ENCODE measurements around the gene GGT5.
"Not testable (repeated sequence)": the region's sequence is repeated elsewhere in the genome, so short reads cannot be mapped to it uniquely, and the experiment has no call there.

The GGT5 gene

GRCh38 chr22:24214467-24215285 lies 30.2 kb downstream of the GGT5 start:
- no peak overlapping the region for H3K4me2 ChIP-seq (ENCODE audit: low read depth, low read length)
- no peaks in the 10 kb centered on the region for H4K20me1 ChIP-seq (ENCODE audit: insufficient read depth, low read length)
- no peaks in the 10 kb centered on the region for H3K27me3 ChIP-seq (replicated peaks; ENCODE audit: insufficient read depth, low read length)
- H3K79me2 ChIP-seq (ENCODE audit: low read length), result no peaks in the 10 kb centered on the region
- H3K36me3 ChIP-seq (replicated peaks; ENCODE audit: insufficient read depth, low read length), result no peaks in the 10 kb centered on the region
- no peak overlapping the region for H3K4me3 ChIP-seq (ENCODE audit: low read length)
- H2AFZ ChIP-seq (ENCODE audit: low read length), result no peak overlapping the region
- no peak overlapping the region for H3K9ac ChIP-seq (ENCODE audit: low read length)
- no peak overlapping the region for H3K27ac ChIP-seq (ENCODE audit: low read length)
- no peaks in the 10 kb centered on the region for H3K4me1 ChIP-seq (ENCODE audit: low read length)
- H3F3A ChIP-seq (ENCODE audit: insufficient read depth, low read length), result no peaks in the 10 kb centered on the region
- DNase-seq, result no peak
- H3K9me2 ChIP-seq (replicated peaks; ENCODE audit: insufficient read depth, low read length), result no peaks in the 10 kb centered on the region
- no peak for TF ChIP-seq EZH2phosphoT487 (IDR thresholded peaks at IDR 0.05; ENCODE audit: low read length)
- H3K9me3 ChIP-seq (replicated peaks; ENCODE audit: insufficient read depth, low read length), result no peaks in the 10 kb centered on the region

GRCh38 chr22:24213111-24213510 lies 31.8 kb downstream of the GGT5 start:
- H3K9me3 ChIP-seq (replicated peaks; ENCODE audit: insufficient read depth, low read length); H3K79me2 ChIP-seq (ENCODE audit: low read length); H2AFZ ChIP-seq (ENCODE audit: low read length); H3K4me3 ChIP-seq (ENCODE audit: low read length); H4K20me1 ChIP-seq (ENCODE audit: insufficient read depth, low read length); DNase-seq; H3K4me2 ChIP-seq (ENCODE audit: low read depth, low read length); H3K4me1 ChIP-seq (ENCODE audit: low read length); H3K9ac ChIP-seq (ENCODE audit: low read length); H3K9me2 ChIP-seq (replicated peaks; ENCODE audit: insufficient read depth, low read length); H3K36me3 ChIP-seq (replicated peaks; ENCODE audit: insufficient read depth, low read length); H3F3A ChIP-seq (ENCODE audit: insufficient read depth, low read length); H3K27me3 ChIP-seq (replicated peaks; ENCODE audit: insufficient read depth, low read length); H3K27ac ChIP-seq (ENCODE audit: low read length): not testable (repeated sequence)

- H3K9ac ChIP-seq (ENCODE audit: low read length); H3K79me2 ChIP-seq (ENCODE audit: low read length); H3K27ac ChIP-seq (ENCODE audit: low read length); H3K9me3 ChIP-seq (replicated peaks; ENCODE audit: insufficient read depth, low read length); H3F3A ChIP-seq (ENCODE audit: insufficient read depth, low read length); H2AFZ ChIP-seq (ENCODE audit: low read length); H4K20me1 ChIP-seq (ENCODE audit: insufficient read depth, low read length); H3K27me3 ChIP-seq (replicated peaks; ENCODE audit: insufficient read depth, low read length); H3K36me3 ChIP-seq (replicated peaks; ENCODE audit: insufficient read depth, low read length); DNase-seq; H3K4me1 ChIP-seq (ENCODE audit: low read length); H3K4me2 ChIP-seq (ENCODE audit: low read depth, low read length); H3K9me2 ChIP-seq (replicated peaks; ENCODE audit: insufficient read depth, low read length); H3K4me3 ChIP-seq (ENCODE audit: low read length): not testable (repeated sequence)
Measured at GRCh38 chr22:24211716-24212115, 33.2 kb downstream of the GGT5 start.

GRCh38 chr22:24210409-24210808 lies 34.5 kb downstream of the GGT5 start:
- H3K27ac ChIP-seq (ENCODE audit: low read length); H3K9ac ChIP-seq (ENCODE audit: low read length); H3K4me3 ChIP-seq (ENCODE audit: low read length); H3F3A ChIP-seq (ENCODE audit: insufficient read depth, low read length); H3K27me3 ChIP-seq (replicated peaks; ENCODE audit: insufficient read depth, low read length); H3K9me3 ChIP-seq (replicated peaks; ENCODE audit: insufficient read depth, low read length); H2AFZ ChIP-seq (ENCODE audit: low read length); H3K79me2 ChIP-seq (ENCODE audit: low read length); DNase-seq; H4K20me1 ChIP-seq (ENCODE audit: insufficient read depth, low read length); H3K4me2 ChIP-seq (ENCODE audit: low read depth, low read length); H3K9me2 ChIP-seq (replicated peaks; ENCODE audit: insufficient read depth, low read length); H3K36me3 ChIP-seq (replicated peaks; ENCODE audit: insufficient read depth, low read length): not testable (repeated sequence)
- peaks cover 16% of the 10 kb centered on the region for H3K4me1 ChIP-seq (ENCODE audit: low read length)

- no peaks in the 10 kb centered on the region for H3K79me2 ChIP-seq (ENCODE audit: low read length)
- no peak overlapping the region for H2AFZ ChIP-seq (ENCODE audit: low read length)
- H3K36me3 ChIP-seq (replicated peaks; ENCODE audit: insufficient read depth, low read length), result no peaks in the 10 kb centered on the region
- no peak overlapping the region for H3K9ac ChIP-seq (ENCODE audit: low read length)
- no peaks in the 10 kb centered on the region for H3K27me3 ChIP-seq (replicated peaks; ENCODE audit: insufficient read depth, low read length)
- no peak overlapping the region for H3K4me3 ChIP-seq (ENCODE audit: low read length)
- peaks cover 22% of the 10 kb centered on the region for H3K4me1 ChIP-seq (ENCODE audit: low read length)
- no peak overlapping the region for H3K4me2 ChIP-seq (ENCODE audit: low read depth, low read length)
- no peaks in the 10 kb centered on the region for H4K20me1 ChIP-seq (ENCODE audit: insufficient read depth, low read length)
- H3K9me2 ChIP-seq (replicated peaks; ENCODE audit: insufficient read depth, low read length), result no peaks in the 10 kb centered on the region
- DNase-seq, result no peak
- peaks cover 13% of the 10 kb centered on the region for H3F3A ChIP-seq (ENCODE audit: insufficient read depth, low read length)
- H3K27ac ChIP-seq (ENCODE audit: low read length), result no peak overlapping the region
- no peaks in the 10 kb centered on the region for H3K9me3 ChIP-seq (replicated peaks; ENCODE audit: insufficient read depth, low read length)
- TF ChIP-seq EZH2 (optimal IDR thresholded peaks at IDR 0.05; ENCODE audit: low read depth, low read length), result no peak
- no peak for TF ChIP-seq CTCF (IDR thresholded peaks at IDR 0.05; ENCODE audit: low read length)
- no peak for TF ChIP-seq EZH2phosphoT487 (IDR thresholded peaks at IDR 0.05; ENCODE audit: low read length)
Measured at GRCh38 chr22:24209687-24210086, 35.2 kb downstream of the GGT5 start.

All from MM.1S (cell line).